WTC11 (cell line): ENCODE data around the gene PABPC3. TPM values are rescaled to one million over a fixed set of nuclear protein-coding genes. Genes with fewer than 3 reads are reported as not detected.

Source experiments
- ATAC-seq: fragments of 200-7000 bp; cut with Tn5 transposase; 2 replicates; pipeline ENCODE4 v1.10.0; 2021; ENCODE audit warnings: mild to moderate bottlenecking, moderate library complexity
- CTCF ChIA-PET: fragments of 300-600 bp; sonication (Branson Sonifier 250); formaldehyde crosslinking; loops from one replicate; lab custom pipeline; 2021; ENCODE audit warnings: antibody characterized with exemption; lab: Charles Lee
- POLR2A ChIA-PET: fragments of 350-600 bp; sonication (Branson Sonifier 250); formaldehyde crosslinking; loops from one replicate; lab custom pipeline; 2021; ENCODE audit warnings: antibody characterized with exemption; lab: Charles Lee
- DNase-seq: peaks from one replicate; pipeline ENCODE4 v3.0.0; 2021; ENCODE audit warnings: low spot score
- H3K27ac Mint-ChIP-seq: 2 replicates; pipeline ENCODE4 v1.8.0; 2021; ENCODE audit warnings: mixed read lengths
- H3K27me3 Mint-ChIP-seq: 2 replicates; pipeline ENCODE4 v1.8.0; 2021; ENCODE audit warnings: low read depth, mild to moderate bottlenecking, moderate library complexity, mixed read lengths
- H3K36me3 Mint-ChIP-seq: 2 replicates; pipeline ENCODE4 v1.8.0; 2021; ENCODE audit warnings: mixed read lengths
- H3K4me1 Mint-ChIP-seq: 2 replicates; pipeline ENCODE4 v1.8.0; 2022; ENCODE audit warnings: mixed read lengths
- H3K4me3 Mint-ChIP-seq: 2 replicates; pipeline ENCODE4 v1.8.0; 2021; ENCODE audit warnings: mild to moderate bottlenecking, moderate library complexity, mixed read lengths
- H3K9me3 Mint-ChIP-seq: 2 replicates; pipeline ENCODE4 v1.8.0; 2021; ENCODE audit warnings: mixed read lengths
- CREB1 ChIP-seq: sonication (generic); formaldehyde crosslinking; IDR thresholded peaks from 2 replicates; pipeline ENCODE4 v1.8.0; 2023; ENCODE audit warnings: mild to moderate bottlenecking, missing genetic modification reagents
- FOXK1 ChIP-seq: sonication (generic); formaldehyde crosslinking; IDR thresholded peaks from 2 replicates; pipeline ENCODE4 v1.8.0; 2022; ENCODE audit warnings: mild to moderate bottlenecking, moderate library complexity, missing genetic modification reagents
- FOXP1 ChIP-seq: sonication (generic); formaldehyde crosslinking; IDR thresholded peaks from 2 replicates; pipeline ENCODE4 v1.8.0; 2022; ENCODE audit warnings: missing genetic modification reagents, mild to moderate bottlenecking, moderate library complexity, borderline replicate concordance
- IRF2 ChIP-seq: sonication (generic); formaldehyde crosslinking; IDR thresholded peaks from 2 replicates; pipeline ENCODE4 v1.8.0; 2022; ENCODE audit warnings: low read depth, missing genetic modification reagents, borderline replicate concordance
- KAT7 ChIP-seq: sonication (generic); formaldehyde crosslinking; IDR thresholded peaks from 2 replicates; pipeline ENCODE4 v1.8.1; 2023; ENCODE audit warnings: missing genetic modification reagents, mild to moderate bottlenecking, borderline replicate concordance
- NFATC4 ChIP-seq: fragments of 250-450 bp; sonication (Bioruptor Pico); IDR thresholded peaks from 2 replicates; pipeline ENCODE4 v1.9.0; 2021; ENCODE audit warnings: mild to moderate bottlenecking
- ZNF138 ChIP-seq: sonication (generic); formaldehyde crosslinking; conservative IDR thresholded peaks from 2 replicates; pipeline ENCODE4 v1.8.1; 2022; ENCODE audit warnings: mild to moderate bottlenecking, moderate library complexity, missing genetic modification reagents
- ZNF423 ChIP-seq: fragments of 250-450 bp; sonication (Bioruptor Pico); IDR thresholded peaks from 2 replicates; pipeline ENCODE4 v2.1.2; 2022; ENCODE audit warnings: mild to moderate bottlenecking, moderate library complexity
- total RNA-seq: library from RNA; stranded (reverse); gene quantifications from 3 replicates; pipeline ENCODE4 v1.2.3, GENCODE V29; 2021
- TF ChIP-seq, protein P1 (sequence below): sonication (generic); formaldehyde crosslinking; IDR thresholded peaks from 2 replicates; pipeline ENCODE4 v1.8.0; 2023; ENCODE audit warnings: missing genetic modification reagents, mild to moderate bottlenecking, borderline replicate concordance
- TF ChIP-seq, protein P2 (sequence below): fragments of 250-450 bp; sonication (Bioruptor Pico); IDR thresholded peaks from 2 replicates; pipeline ENCODE4 v1.9.0; 2021; ENCODE audit warnings: mild to moderate bottlenecking
- TF ChIP-seq, protein P3 (sequence below): fragments of 250-450 bp; sonication (Bioruptor Pico); conservative IDR thresholded peaks from 2 replicates; pipeline ENCODE4 v1.9.0; 2021; ENCODE audit warnings: mild to moderate bottlenecking
- TF ChIP-seq, protein P4 (sequence below): sonication (generic); formaldehyde crosslinking; IDR thresholded peaks from 2 replicates; pipeline ENCODE4 v1.8.0; 2022; ENCODE audit warnings: mild to moderate bottlenecking, missing genetic modification reagents
- TF ChIP-seq, protein P5 (sequence below): sonication (generic); formaldehyde crosslinking; IDR thresholded peaks from 2 replicates; pipeline ENCODE4 v1.8.0; 2023; ENCODE audit warnings: missing genetic modification reagents

The PABPC3 gene
- total RNA-seq, 1 experiment from 2014 or later = 0.35 TPM

DNA sequence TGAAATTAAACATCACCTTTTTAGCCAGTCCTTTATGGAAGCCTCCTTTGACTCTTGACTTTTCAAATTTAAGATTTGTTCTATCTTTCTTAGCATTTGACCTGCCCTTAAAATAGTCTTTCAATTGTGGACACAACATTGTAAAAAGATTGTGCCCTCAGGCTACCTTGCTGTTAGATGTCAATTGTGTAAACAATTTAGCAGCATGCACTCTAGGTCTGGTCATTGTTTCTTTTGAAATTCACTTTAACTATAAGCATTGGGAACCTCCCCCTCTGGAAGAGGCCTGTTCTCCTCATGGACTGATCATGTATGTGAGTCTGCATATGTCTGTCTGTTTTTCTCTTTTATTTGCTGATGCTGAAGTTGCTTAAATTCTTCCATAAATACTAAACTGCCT is 31.5 kb upstream of the PABPC3 start:
- Mint-ChIP-seq H3K4me3 (no peak overlapping the region), H3K27me3 (peaks cover 2% of the 10 kb centered on the region; the same call in 1 of the 2 replicates), H3K27ac (no peak overlapping the region), H3K4me1 (peaks cover 47% of the 10 kb centered on the region), H3K36me3 (peaks cover 23% of the 10 kb centered on the region), H3K9me3 (peaks cover 45% of the 10 kb centered on the region)
- DNase-seq (no peak), ATAC-seq (no peak)
- ChIA-PET CTCF (interaction anchor here (1.3 to 2.8 kb wide), 2 partner anchors 11 to 50 kb away, joined by 3 to 7 read pairs; no protein-coding TSS in a partner anchor), POLR2A (no interaction called here)
- TF ChIP-seq, protein P1, sequence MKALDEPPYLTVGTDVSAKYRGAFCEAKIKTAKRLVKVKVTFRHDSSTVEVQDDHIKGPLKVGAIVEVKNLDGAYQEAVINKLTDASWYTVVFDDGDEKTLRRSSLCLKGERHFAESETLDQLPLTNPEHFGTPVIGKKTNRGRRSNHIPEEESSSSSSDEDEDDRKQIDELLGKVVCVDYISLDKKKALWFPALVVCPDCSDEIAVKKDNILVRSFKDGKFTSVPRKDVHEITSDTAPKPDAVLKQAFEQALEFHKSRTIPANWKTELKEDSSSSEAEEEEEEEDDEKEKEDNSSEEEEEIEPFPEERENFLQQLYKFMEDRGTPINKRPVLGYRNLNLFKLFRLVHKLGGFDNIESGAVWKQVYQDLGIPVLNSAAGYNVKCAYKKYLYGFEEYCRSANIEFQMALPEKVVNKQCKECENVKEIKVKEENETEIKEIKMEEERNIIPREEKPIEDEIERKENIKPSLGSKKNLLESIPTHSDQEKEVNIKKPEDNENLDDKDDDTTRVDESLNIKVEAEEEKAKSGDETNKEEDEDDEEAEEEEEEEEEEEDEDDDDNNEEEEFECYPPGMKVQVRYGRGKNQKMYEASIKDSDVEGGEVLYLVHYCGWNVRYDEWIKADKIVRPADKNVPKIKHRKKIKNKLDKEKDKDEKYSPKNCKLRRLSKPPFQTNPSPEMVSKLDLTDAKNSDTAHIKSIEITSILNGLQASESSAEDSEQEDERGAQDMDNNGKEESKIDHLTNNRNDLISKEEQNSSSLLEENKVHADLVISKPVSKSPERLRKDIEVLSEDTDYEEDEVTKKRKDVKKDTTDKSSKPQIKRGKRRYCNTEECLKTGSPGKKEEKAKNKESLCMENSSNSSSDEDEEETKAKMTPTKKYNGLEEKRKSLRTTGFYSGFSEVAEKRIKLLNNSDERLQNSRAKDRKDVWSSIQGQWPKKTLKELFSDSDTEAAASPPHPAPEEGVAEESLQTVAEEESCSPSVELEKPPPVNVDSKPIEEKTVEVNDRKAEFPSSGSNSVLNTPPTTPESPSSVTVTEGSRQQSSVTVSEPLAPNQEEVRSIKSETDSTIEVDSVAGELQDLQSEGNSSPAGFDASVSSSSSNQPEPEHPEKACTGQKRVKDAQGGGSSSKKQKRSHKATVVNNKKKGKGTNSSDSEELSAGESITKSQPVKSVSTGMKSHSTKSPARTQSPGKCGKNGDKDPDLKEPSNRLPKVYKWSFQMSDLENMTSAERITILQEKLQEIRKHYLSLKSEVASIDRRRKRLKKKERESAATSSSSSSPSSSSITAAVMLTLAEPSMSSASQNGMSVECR = no peak
- TF ChIP-seq FOXP1 = no peak
- TF ChIP-seq, protein P2, sequence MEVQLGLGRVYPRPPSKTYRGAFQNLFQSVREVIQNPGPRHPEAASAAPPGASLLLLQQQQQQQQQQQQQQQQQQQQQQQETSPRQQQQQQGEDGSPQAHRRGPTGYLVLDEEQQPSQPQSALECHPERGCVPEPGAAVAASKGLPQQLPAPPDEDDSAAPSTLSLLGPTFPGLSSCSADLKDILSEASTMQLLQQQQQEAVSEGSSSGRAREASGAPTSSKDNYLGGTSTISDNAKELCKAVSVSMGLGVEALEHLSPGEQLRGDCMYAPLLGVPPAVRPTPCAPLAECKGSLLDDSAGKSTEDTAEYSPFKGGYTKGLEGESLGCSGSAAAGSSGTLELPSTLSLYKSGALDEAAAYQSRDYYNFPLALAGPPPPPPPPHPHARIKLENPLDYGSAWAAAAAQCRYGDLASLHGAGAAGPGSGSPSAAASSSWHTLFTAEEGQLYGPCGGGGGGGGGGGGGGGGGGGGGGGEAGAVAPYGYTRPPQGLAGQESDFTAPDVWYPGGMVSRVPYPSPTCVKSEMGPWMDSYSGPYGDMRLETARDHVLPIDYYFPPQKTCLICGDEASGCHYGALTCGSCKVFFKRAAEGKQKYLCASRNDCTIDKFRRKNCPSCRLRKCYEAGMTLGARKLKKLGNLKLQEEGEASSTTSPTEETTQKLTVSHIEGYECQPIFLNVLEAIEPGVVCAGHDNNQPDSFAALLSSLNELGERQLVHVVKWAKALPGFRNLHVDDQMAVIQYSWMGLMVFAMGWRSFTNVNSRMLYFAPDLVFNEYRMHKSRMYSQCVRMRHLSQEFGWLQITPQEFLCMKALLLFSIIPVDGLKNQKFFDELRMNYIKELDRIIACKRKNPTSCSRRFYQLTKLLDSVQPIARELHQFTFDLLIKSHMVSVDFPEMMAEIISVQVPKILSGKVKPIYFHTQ (CRISPR knock-in tag) = no peak
- TF ChIP-seq, protein P3, sequence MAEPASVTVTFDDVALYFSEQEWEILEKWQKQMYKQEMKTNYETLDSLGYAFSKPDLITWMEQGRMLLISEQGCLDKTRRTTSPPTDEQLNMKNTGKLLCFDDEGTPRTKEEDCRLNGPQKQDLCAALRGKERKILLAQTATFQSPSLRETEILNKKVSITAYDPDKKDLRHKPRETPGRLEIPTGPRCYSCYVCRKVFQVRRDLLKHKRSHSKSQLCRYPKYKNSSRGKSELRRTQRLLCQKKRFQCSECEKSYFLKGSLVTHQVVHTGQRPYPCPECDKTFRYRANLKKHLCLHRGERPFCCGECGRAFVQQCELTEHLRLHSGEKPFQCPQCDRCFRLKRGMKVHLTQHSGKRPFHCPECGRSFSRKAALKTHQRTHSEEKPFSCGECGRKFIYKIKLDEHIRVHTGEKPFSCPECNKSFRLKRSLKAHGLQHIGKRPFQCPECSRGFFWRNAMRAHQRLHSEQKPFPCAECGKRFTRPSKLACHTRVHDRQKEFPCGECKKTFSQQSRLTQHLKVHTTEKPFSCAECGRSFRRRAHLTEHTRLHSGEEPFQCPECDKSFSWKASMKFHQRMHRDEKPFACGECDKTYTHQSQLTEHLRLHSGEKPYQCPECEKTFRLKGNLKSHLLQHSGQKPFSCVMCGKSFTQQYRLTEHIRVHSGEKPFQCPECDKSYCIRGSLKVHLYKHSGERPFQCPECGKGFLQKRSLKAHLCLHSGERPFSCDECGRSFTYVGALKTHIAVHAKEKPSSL = no peak
- TF ChIP-seq, protein P4, sequence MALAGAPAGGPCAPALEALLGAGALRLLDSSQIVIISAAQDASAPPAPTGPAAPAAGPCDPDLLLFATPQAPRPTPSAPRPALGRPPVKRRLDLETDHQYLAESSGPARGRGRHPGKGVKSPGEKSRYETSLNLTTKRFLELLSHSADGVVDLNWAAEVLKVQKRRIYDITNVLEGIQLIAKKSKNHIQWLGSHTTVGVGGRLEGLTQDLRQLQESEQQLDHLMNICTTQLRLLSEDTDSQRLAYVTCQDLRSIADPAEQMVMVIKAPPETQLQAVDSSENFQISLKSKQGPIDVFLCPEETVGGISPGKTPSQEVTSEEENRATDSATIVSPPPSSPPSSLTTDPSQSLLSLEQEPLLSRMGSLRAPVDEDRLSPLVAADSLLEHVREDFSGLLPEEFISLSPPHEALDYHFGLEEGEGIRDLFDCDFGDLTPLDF (CRISPR knock-in tag) = no peak
- TF ChIP-seq NFATC4 = no peak
- TF ChIP-seq, protein P5, sequence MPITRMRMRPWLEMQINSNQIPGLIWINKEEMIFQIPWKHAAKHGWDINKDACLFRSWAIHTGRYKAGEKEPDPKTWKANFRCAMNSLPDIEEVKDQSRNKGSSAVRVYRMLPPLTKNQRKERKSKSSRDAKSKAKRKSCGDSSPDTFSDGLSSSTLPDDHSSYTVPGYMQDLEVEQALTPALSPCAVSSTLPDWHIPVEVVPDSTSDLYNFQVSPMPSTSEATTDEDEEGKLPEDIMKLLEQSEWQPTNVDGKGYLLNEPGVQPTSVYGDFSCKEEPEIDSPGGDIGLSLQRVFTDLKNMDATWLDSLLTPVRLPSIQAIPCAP = no peak
- no peak for TF ChIP-seq FOXK1 (CRISPR knock-in tag)
- no peak for TF ChIP-seq IRF2 (CRISPR knock-in tag)
- no peak for TF ChIP-seq KAT7
- no peak for TF ChIP-seq ZNF138 (CRISPR knock-in tag)
- no peak for TF ChIP-seq CREB1
- TF ChIP-seq ZNF423 (CRISPR knock-in tag) = no peak
